Mesendoderm (in vitro differentiated cells): ENCODE results near the gene SLC2A5.

Experiments
- DNase-seq: peaks from one replicate; pipeline ENCODE4 v3.0.0; 2013
- H2AK5ac ChIP-seq: 2 replicates; pipeline ENCODE4 v1.6.1; 2013; ENCODE audit warnings: low read length, inconsistent platforms
- H2BK120ac ChIP-seq: 2 replicates; pipeline ENCODE4 v1.6.1; 2013; ENCODE audit warnings: low read depth, mild to moderate bottlenecking, low read length, moderate library complexity, mixed read lengths
- H2BK15ac ChIP-seq: replicated peaks from 2 replicates; pipeline ENCODE4 v1.6.1; 2013; ENCODE audit warnings: low read depth, mild to moderate bottlenecking, moderate library complexity
- H2BK5ac ChIP-seq: 2 replicates; pipeline ENCODE4 v1.6.1; 2013; ENCODE audit warnings: low read length, inconsistent platforms
- H3K18ac ChIP-seq: 2 replicates; pipeline ENCODE4 v1.6.1; 2013; ENCODE audit warnings: mild to moderate bottlenecking, low read length, mixed read lengths
- H3K23ac ChIP-seq: one replicate; pipeline ENCODE4 v1.6.1; 2013; ENCODE audit warnings: low read length
- H3K27ac ChIP-seq: 2 replicates; pipeline ENCODE4 v1.5.1; 2013; ENCODE audit warnings: low read depth, mild to moderate bottlenecking, inconsistent platforms, low read length, moderate library complexity
- H3K27me3 ChIP-seq: 2 replicates; pipeline ENCODE4 v1.6.1; 2013; ENCODE audit warnings: low read length, control low read depth, mild to moderate bottlenecking, inconsistent platforms; ENCODE audit not compliant: insufficient read depth, poor library complexity
- H3K36me3 ChIP-seq: 2 replicates; pipeline ENCODE4 v1.6.1; 2013; ENCODE audit warnings: low read length, inconsistent platforms; ENCODE audit not compliant: control insufficient read depth, insufficient read depth
- H3K4ac ChIP-seq: one replicate; pipeline ENCODE4 v1.6.1; 2013; ENCODE audit warnings: low read depth, mild to moderate bottlenecking, low read length, moderate library complexity
- H3K4me1 ChIP-seq: 2 replicates; pipeline ENCODE4 v1.6.1; 2013; ENCODE audit warnings: low read depth, low read length, inconsistent platforms; ENCODE audit not compliant: control insufficient read depth
- H3K4me2 ChIP-seq: 2 replicates; pipeline ENCODE4 v1.6.1; 2013; ENCODE audit warnings: low read length
- H3K4me3 ChIP-seq: 2 replicates; pipeline ENCODE4 v1.5.1; 2013; ENCODE audit warnings: mild to moderate bottlenecking, low read length
- H3K56ac ChIP-seq: one replicate; pipeline ENCODE4 v1.6.1; 2013; ENCODE audit warnings: low read length
- H3K79me1 ChIP-seq: 2 replicates; pipeline ENCODE4 v1.6.1; 2013; ENCODE audit warnings: low read length, inconsistent platforms
- H3K79me2 ChIP-seq: 2 replicates; pipeline ENCODE4 v1.6.1; 2013; ENCODE audit warnings: mild to moderate bottlenecking, low read length; ENCODE audit not compliant: control insufficient read depth, insufficient read depth
- H3K9ac ChIP-seq: 2 replicates; pipeline ENCODE4 v1.6.1; 2013; ENCODE audit warnings: low read length, inconsistent platforms
- H4K5ac ChIP-seq: one replicate; pipeline ENCODE4 v1.6.1; 2013; ENCODE audit warnings: low read length
- H4K8ac ChIP-seq: one replicate; pipeline ENCODE4 v1.6.1; 2013; ENCODE audit warnings: low read depth, mild to moderate bottlenecking, control low read depth, low read length, moderate library complexity
- WGBS: extraction: QIAGEN DNeasy Blood & Tissue Kit; methylation state at CpG from one replicate; pipeline ENCODE4 v1.1.7; 2013; ENCODE audit warnings: low lambda C conversion rate, missing lambda C conversion rate; ENCODE audit not compliant: insufficient coverage; ENCODE audit errors: extremely low coverage; 5-methylcytosine and 5-hydroxymethylcytosine counted together

The SLC2A5 gene

DNA sequence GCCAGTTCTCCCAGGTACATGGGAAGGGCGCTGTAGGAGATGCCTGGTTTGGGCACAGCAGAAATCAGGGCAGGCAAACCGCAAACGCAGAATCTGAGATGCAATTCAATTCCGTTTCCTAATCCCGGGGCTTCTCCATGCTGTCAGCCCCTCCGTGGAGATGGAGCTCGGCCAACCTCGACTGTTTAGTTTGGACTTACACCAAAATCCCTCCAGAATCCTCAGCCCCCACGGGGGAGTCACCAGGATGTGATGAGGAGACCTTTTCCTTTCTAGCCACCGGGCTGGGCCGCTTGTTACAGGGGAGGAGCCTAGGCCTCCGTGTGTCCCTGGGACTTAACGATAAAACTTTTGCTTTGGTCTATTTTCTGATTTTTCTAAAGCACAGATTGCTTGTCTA, 51.1 kb downstream of the SLC2A5 start:
- Histone ChIP-seq H3K18ac (no peak overlapping the region), H2AK5ac (no peak overlapping the region), H2BK5ac (no peak overlapping the region), H3K56ac (no peak overlapping the region), H2BK15ac (no peak overlapping the region), H3K79me2 (no peaks in the 10 kb centered on the region), H3K4me1 (no peaks in the 10 kb centered on the region), H3K4ac (no peak overlapping the region), H4K5ac (no peak overlapping the region), H3K23ac (no peak overlapping the region), H3K79me1 (no peaks in the 10 kb centered on the region), H2BK120ac (no peak overlapping the region), H3K9ac (no peak overlapping the region), H3K27ac (no peak overlapping the region), H3K4me3 (no peak overlapping the region), H3K4me2 (no peak overlapping the region), H3K27me3 (no peaks in the 10 kb centered on the region), H4K8ac (no peak overlapping the region), H3K36me3 (no peaks in the 10 kb centered on the region)
- no peak for DNase-seq
- WGBS, result no CpG with 5 or more reads among the region's 13 CpGs

DNA sequence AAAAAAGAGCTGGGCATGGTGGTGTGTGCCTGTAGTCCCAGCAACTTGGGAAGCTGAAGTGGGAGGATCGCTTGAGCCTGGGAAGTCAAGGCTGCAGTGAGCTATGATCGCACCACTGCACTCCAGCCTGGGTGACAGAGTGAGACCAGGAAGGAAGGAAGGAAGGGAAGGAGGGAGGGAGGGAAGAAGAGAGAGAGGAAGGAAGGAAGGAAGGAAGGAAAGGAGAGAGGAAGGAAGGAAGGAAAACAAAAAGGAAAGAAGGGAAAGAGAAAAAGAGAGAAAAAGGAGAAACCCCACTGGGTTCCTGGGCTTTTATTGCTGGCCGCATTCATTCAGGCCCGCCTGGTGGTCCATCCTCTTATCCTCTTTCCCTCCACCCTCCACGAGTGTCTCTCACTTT, 53.0 kb downstream of the SLC2A5 start:
- no peak overlapping the region for H4K5ac ChIP-seq
- no peak overlapping the region for H2BK15ac ChIP-seq
- H3K4me3 ChIP-seq, result no peak overlapping the region
- H2BK120ac ChIP-seq, result no peak overlapping the region
- no peak overlapping the region for H3K4me2 ChIP-seq
- H3K4me1 ChIP-seq, result no peaks in the 10 kb centered on the region
- no peak overlapping the region for H2BK5ac ChIP-seq
- no peaks in the 10 kb centered on the region for H3K36me3 ChIP-seq
- no peak overlapping the region for H3K9ac ChIP-seq
- no peak overlapping the region for H3K23ac ChIP-seq
- no peak for DNase-seq
- no peak overlapping the region for H3K18ac ChIP-seq
- no peak overlapping the region for H3K27ac ChIP-seq
- H2AK5ac ChIP-seq, result no peak overlapping the region
- no peak overlapping the region for H3K56ac ChIP-seq
- WGBS, result no CpG with 5 or more reads among the region's 5 CpGs
- H3K79me2 ChIP-seq, result no peaks in the 10 kb centered on the region
- no peak overlapping the region for H4K8ac ChIP-seq
- no peaks in the 10 kb centered on the region for H3K27me3 ChIP-seq
- no peaks in the 10 kb centered on the region for H3K79me1 ChIP-seq
- no peak overlapping the region for H3K4ac ChIP-seq

DNA sequence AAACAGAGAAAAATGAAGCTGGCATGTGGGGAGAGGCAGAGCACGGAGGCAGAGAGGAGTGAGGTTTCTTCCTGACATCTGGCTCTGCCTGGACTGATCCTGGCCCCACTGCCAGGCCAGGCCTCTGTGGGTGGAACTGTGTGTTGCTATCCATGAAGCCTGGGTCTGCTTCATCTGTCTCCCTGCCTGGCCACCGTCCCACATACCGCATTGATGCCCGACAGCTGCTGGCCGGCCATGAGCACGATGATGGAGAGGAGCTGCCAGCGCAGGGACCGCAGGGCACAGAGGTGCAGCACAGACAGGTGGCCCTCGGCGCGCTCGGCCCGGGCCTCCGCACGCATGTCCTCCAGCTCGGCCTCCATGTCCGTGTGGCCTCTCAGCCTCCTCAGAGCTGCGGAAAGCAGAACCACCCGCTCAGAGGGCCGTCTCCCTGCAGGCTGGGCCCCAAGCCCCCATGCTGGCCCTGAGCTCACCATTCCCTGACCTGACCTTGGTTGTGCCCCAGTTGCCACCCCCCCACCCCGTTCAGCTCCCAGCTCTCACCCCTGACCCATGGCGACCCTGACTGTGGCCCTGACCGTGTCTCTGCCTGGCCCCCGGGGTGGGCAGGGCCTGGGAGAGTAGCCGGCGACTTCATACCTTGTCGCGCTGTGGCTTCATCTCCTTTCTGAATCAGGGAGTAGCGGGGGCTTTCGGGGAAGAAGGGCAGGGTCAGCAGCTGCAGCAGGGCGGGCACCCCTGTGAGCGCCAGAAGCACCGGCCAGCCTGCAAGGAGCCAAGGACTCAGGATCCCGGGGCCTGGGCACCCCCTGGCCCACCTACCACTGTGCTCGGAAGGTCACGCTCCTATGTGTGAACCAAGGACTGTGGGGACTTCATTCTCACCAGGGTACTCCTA, 54.7 kb downstream of the SLC2A5 start:
- Histone ChIP-seq H3K4ac (no peak overlapping the region), H3K27ac (no peak overlapping the region), H3K79me1 (no peaks in the 10 kb centered on the region), H3K4me1 (no peaks in the 10 kb centered on the region), H3K23ac (no peak overlapping the region), H2AK5ac (no peak overlapping the region), H4K5ac (no peak overlapping the region), H2BK15ac (no peak overlapping the region), H3K56ac (no peak overlapping the region), H3K27me3 (no peaks in the 10 kb centered on the region), H3K4me3 (no peak overlapping the region), H3K9ac (no peak overlapping the region), H3K36me3 (no peaks in the 10 kb centered on the region), H3K18ac (no peak overlapping the region), H2BK120ac (no peak overlapping the region), H4K8ac (no peak overlapping the region), H2BK5ac (no peak overlapping the region), H3K79me2 (no peaks in the 10 kb centered on the region), H3K4me2 (no peak overlapping the region)
- no CpG with 5 or more reads among the region's 36 CpGs for WGBS
- DNase-seq, result no peak

GRCh38 chr1:9013819-9014218, 55.6 kb downstream of the SLC2A5 start:
- Histone ChIP-seq H3K4me1 (no peaks in the 10 kb centered on the region), H3K27me3 (no peaks in the 10 kb centered on the region), H2BK5ac (no peak overlapping the region), H3K79me2 (no peaks in the 10 kb centered on the region), H3K4me2 (no peak overlapping the region), H3K79me1 (no peaks in the 10 kb centered on the region), H4K8ac (no peak overlapping the region), H4K5ac (no peak overlapping the region), H3K4ac (no peak overlapping the region), H3K23ac (no peak overlapping the region), H3K56ac (no peak overlapping the region), H3K4me3 (no peak overlapping the region), H3K36me3 (no peaks in the 10 kb centered on the region), H2BK120ac (no peak overlapping the region), H2BK15ac (no peak overlapping the region), H2AK5ac (no peak overlapping the region), H3K9ac (no peak overlapping the region), H3K27ac (no peak overlapping the region), H3K18ac (no peak overlapping the region)
- DNase-seq, result no peak
- no CpG with 5 or more reads among the region's 8 CpGs for WGBS

DNA sequence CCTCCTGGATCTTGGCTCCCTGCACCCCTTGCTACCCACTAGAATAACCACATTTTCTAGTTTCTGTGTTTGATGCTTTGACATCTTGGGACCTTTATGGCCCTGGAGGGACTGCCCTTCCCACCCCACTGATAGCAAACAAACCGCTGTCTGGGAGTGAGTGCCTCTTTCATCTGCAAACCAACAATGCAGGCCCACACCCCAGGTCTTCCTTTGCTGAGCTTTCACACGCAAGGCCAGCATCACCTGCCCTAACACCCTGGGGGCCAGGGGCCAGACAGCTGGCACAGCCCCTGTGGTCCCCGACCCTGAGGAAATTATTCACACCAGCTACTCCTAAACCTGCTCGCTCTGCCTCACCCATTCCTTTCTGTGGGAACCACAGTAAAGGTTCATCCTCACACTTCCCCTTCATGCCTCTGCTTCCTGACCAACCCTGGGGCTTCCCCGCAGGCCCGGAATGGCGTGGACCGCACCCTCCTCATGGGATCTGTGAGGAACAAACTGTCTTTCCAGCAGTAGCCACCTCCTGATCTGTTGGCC, 58.6 kb downstream of the SLC2A5 start:
- Histone ChIP-seq H3K4me1 (no peaks in the 10 kb centered on the region), H2AK5ac (no peak overlapping the region), H3K23ac (no peak overlapping the region), H3K79me1 (no peaks in the 10 kb centered on the region), H4K8ac (no peak overlapping the region), H3K9ac (no peak overlapping the region), H3K79me2 (no peaks in the 10 kb centered on the region), H3K4ac (no peak overlapping the region), H3K56ac (no peak overlapping the region), H3K18ac (no peak overlapping the region), H2BK120ac (no peak overlapping the region), H3K36me3 (no peaks in the 10 kb centered on the region), H2BK5ac (no peak overlapping the region), H3K4me3 (no peak overlapping the region), H2BK15ac (no peak overlapping the region), H4K5ac (no peak overlapping the region), H3K4me2 (no peak overlapping the region), H3K27me3 (no peaks in the 10 kb centered on the region), H3K27ac (no peak overlapping the region)
- no CpG with 5 or more reads among the region's 8 CpGs for WGBS
- no peak for DNase-seq
